HepG2 (cell line): ENCODE data around the gene PGC. TPM values are rescaled to one million over a fixed set of nuclear protein-coding genes. Genes with fewer than 3 reads are reported as not detected.

Experiments used
- BCL6 ChIP-seq: IDR thresholded peaks from 2 replicates; pipeline ENCODE4 v1.6.1; 2016; ENCODE audit warnings: missing genetic modification reagents, missing compliant biosample characterization
- CHD2 ChIP-seq: IDR thresholded peaks from 2 replicates; pipeline ENCODE4 v1.6.1; 2011; ENCODE audit warnings: low read depth, low read length, improper control_type of control experiment
- DPF2 ChIP-seq: sonication (generic); formaldehyde crosslinking; IDR thresholded peaks from 2 replicates; pipeline ENCODE4 v1.4.0; 2020; ENCODE audit warnings: mild to moderate bottlenecking, low read depth, missing genetic modification reagents, borderline replicate concordance
- FOXK1 ChIP-seq: sonication (generic); formaldehyde crosslinking; IDR thresholded peaks from 2 replicates; pipeline ENCODE4 v1.4.0; 2020; ENCODE audit warnings: low read depth, missing genetic modification reagents, borderline replicate concordance
- KLF9 ChIP-seq: IDR thresholded peaks from 2 replicates; pipeline ENCODE4 v1.6.1; 2016; ENCODE audit warnings: low read depth
- NCOA5 ChIP-seq: sonication (generic); formaldehyde crosslinking; IDR thresholded peaks from 2 replicates; pipeline ENCODE4 v1.4.0; 2020; ENCODE audit warnings: missing genetic modification reagents
- POLR2A ChIP-seq, 2 experiments: IDR thresholded peaks; 2 replicates each; pipeline ENCODE4 v1.6.1; 2011; ENCODE audit warnings: low read depth in 2 of 2, low read length in 2 of 2, mild to moderate bottlenecking in 1 of 2, moderate library complexity in 1 of 2; ENCODE audit not compliant: insufficient read depth in 1 of 2
- POLR2AphosphoS5 ChIP-seq: IDR thresholded peaks from 2 replicates; pipeline ENCODE4 v1.6.1; 2012; ENCODE audit warnings: low read depth, low read length
- PTBP1 ChIP-seq: fragments of 200-400 bp; formaldehyde crosslinking; IDR thresholded peaks from 2 replicates; pipeline ENCODE4 v1.6.1; 2018; ENCODE audit warnings: low read length, low read depth; ENCODE audit not compliant: poor library complexity, severe bottlenecking
- SP4 ChIP-seq: sonication (generic); formaldehyde crosslinking; IDR thresholded peaks from 2 replicates; pipeline ENCODE4 v1.8.1; 2023; ENCODE audit warnings: mild to moderate bottlenecking, missing genetic modification reagents
- SPEN ChIP-seq: sonication (generic); formaldehyde crosslinking; IDR thresholded peaks from 2 replicates; pipeline ENCODE4 v1.5.1; 2020; ENCODE audit warnings: low read depth, mild to moderate bottlenecking, missing genetic modification reagents
- TEAD2 ChIP-seq: sonication (generic); formaldehyde crosslinking; IDR thresholded peaks from 2 replicates; pipeline ENCODE4 v1.9.0; 2021; ENCODE audit warnings: missing genetic modification reagents
- TGIF2 ChIP-seq: IDR thresholded peaks from 2 replicates; pipeline ENCODE4 v1.6.1; 2016; ENCODE audit warnings: control low read depth, missing compliant biosample characterization
- ZNF225 ChIP-seq: sonication (generic); formaldehyde crosslinking; IDR thresholded peaks from 2 replicates; pipeline ENCODE4 v1.4.0; 2020; ENCODE audit warnings: mild to moderate bottlenecking, missing genetic modification reagents
- ZNF451 ChIP-seq: sonication (generic); formaldehyde crosslinking; IDR thresholded peaks from 2 replicates; pipeline ENCODE4 v1.5.0; 2020; ENCODE audit warnings: mild to moderate bottlenecking, missing genetic modification reagents
- ZNF747 ChIP-seq: sonication (generic); formaldehyde crosslinking; IDR thresholded peaks from 2 replicates; pipeline ENCODE4 v1.8.1; 2023; ENCODE audit warnings: missing genetic modification reagents, mild to moderate bottlenecking, borderline replicate concordance
- ZSCAN21 ChIP-seq: sonication (generic); formaldehyde crosslinking; IDR thresholded peaks from 2 replicates; pipeline ENCODE4 v1.8.0; 2022; ENCODE audit warnings: mild to moderate bottlenecking, missing genetic modification reagents, moderate library complexity, borderline replicate concordance
- polyA plus RNA-seq, 8 experiments: library from polyadenylated mRNA; depleted of rRNA in 3 of 8; stranded (reverse) in 7 of 8; unstranded in 1 of 8; fragments of >200 nt; fragmentation: Illumina TruSeq in 4 of 8; extraction: Trizol in 4 of 8; gene quantifications; 2 replicates each; pipeline versions ENCODE4 v1.2.1 to v1.2.3, GENCODE V29; 2011 to 2016; ENCODE audit warnings: low read depth in 4 of 8, missing spikeins in 1 of 8, mixed read lengths in 1 of 8; ENCODE audit not compliant: insufficient read depth in 1 of 8
- total RNA-seq, 5 experiments: library from RNA; depleted of rRNA; stranded (reverse); fragments of >200 nt; fragmentation: Illumina TruSeq; extraction: Trizol; gene quantifications; 2 replicates each; pipeline ENCODE4 v1.2.3, GENCODE V29; 2016; ENCODE audit warnings: low read depth in 1 of 5
- TF ChIP-seq, protein P1 (sequence below): sonication (generic); formaldehyde crosslinking; IDR thresholded peaks from 2 replicates; pipeline ENCODE4 v1.8.0; 2022; ENCODE audit warnings: missing genetic modification reagents, low read depth, mild to moderate bottlenecking, borderline replicate concordance
- TF ChIP-seq, protein P2 (sequence below): sonication (generic); formaldehyde crosslinking; IDR thresholded peaks from 2 replicates; pipeline ENCODE4 v1.8.0; 2022; ENCODE audit warnings: mild to moderate bottlenecking, missing genetic modification reagents, borderline replicate concordance
- TF ChIP-seq, protein P3 (sequence below): sonication (generic); formaldehyde crosslinking; IDR thresholded peaks from one replicate; pipeline ENCODE4 v1.5.1; 2020; ENCODE audit warnings: mild to moderate bottlenecking, missing genetic modification reagents; ENCODE audit errors: not compliant biosample characterization

PGC gene
- total and polyA plus RNA-seq, 2 of the 13 experiments (the other 11 are each of a cell fraction or from before 2014, with no cell fraction given): 426 to 502 TPM

DNA sequence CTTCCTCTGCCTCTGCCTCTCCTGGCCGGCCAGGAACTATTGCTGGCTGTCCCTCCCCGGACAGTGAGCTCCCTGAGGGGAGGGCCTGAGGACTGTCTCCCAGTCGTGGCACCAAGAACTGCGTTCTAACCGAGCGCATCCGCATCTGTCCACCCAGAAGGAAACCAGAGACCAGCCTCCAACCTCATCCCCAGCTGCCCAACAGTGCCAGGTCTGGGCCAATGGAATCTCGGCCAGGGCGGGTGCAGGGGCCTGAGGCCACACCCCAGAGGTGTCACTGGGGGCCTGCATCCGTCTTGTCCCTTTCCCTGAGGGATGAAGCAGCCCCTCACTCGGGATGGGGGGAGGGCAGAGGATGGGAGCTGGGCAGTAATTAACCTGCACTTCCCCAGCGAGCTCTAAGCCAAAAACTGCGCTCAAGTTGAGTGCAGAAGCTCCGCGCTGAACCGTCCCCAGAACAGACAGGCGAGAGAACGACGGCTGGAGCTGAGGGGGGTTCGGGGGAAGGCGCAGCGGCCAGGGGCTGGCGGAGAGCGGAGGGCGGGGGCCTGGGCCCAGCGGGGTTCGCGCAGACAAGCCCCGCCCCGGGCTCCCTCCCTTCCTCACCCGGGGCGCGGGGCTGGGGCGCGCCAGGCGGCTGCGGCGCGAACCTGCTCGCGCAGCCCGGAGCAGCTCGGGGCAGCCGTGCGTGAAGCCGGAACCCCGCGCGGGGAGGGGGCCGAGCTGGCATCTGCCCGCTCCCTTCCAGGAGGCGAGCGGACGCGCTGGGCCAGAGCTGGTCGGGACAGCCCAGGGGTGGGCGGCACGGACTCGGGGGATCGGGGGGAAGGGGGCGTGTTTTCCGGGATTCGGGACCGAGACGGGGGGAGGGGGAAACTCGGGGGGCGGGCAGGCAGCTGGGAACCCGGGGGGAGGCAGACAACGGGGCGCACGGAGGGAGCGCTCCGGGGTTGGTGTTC lies 13.2 kb downstream of the PGC start (continued):
- TF ChIP-seq SP4 (CRISPR knock-in tag) (peak; percentile 73; the same call in 1 of the 2 replicates), POLR2A (IDR thresholded peaks at IDR 0.05; ENCODE audit: insufficient read depth in 1 of 2, low read depth in 2 of 2, low read length in 2 of 2) (no peak), KLF9 (no peak), ZNF747 (CRISPR knock-in tag) (no peak), PTBP1 (peak; percentile 33), BCL6 (CRISPR knock-in tag) (no peak; the same call in 1 of the 2 replicates), CHD2 (no peak), ZNF225 (CRISPR knock-in tag) (no peak; the same call in 1 of the 2 replicates), ZSCAN21 (peak; percentile 41; the same call in 1 of the 2 replicates), SPEN (peak; percentile 68), TEAD2 (no peak), NCOA5 (CRISPR knock-in tag) (no peak), TGIF2 (CRISPR knock-in tag) (0 out of 2 replicates have a peak, but pooled peaks have one; percentile 20), ZNF451 (CRISPR knock-in tag) (peak; percentile 1; the same call in 1 of the 2 replicates), FOXK1 (no peak), POLR2AphosphoS5 (no peak), DPF2 (CRISPR knock-in tag) (no peak)
- TF ChIP-seq, protein P1, sequence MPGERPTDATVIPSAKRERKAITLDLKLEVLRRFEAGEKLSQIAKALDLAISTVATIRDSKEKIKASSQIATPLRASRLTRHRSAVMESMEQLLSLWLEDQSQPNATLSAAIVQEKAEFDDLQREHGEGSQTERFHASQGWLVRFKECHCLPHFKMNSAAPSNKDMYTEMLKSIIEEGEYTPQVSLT (CRISPR knock-in tag): no peak
- TF ChIP-seq, protein P2, sequence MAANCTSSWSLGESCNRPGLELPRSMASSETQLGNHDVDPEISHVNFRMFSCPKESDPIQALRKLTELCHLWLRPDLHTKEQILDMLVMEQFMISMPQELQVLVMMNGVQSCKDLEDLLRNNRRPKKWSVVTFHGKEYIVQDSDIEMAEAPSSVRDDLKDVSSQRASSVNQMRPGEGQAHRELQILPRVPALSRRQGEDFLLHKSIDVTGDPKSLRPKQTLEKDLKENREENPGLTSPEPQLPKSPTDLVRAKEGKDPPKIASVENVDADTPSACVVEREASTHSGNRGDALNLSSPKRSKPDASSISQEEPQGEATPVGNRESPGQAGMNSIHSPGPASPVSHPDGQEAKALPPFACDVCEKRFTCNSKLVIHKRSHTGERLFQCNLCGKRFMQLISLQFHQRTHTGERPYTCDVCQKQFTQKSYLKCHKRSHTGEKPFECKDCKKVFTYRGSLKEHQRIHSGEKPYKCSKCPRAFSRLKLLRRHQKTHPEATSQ (CRISPR knock-in tag): no peak
- TF ChIP-seq, protein P3, sequence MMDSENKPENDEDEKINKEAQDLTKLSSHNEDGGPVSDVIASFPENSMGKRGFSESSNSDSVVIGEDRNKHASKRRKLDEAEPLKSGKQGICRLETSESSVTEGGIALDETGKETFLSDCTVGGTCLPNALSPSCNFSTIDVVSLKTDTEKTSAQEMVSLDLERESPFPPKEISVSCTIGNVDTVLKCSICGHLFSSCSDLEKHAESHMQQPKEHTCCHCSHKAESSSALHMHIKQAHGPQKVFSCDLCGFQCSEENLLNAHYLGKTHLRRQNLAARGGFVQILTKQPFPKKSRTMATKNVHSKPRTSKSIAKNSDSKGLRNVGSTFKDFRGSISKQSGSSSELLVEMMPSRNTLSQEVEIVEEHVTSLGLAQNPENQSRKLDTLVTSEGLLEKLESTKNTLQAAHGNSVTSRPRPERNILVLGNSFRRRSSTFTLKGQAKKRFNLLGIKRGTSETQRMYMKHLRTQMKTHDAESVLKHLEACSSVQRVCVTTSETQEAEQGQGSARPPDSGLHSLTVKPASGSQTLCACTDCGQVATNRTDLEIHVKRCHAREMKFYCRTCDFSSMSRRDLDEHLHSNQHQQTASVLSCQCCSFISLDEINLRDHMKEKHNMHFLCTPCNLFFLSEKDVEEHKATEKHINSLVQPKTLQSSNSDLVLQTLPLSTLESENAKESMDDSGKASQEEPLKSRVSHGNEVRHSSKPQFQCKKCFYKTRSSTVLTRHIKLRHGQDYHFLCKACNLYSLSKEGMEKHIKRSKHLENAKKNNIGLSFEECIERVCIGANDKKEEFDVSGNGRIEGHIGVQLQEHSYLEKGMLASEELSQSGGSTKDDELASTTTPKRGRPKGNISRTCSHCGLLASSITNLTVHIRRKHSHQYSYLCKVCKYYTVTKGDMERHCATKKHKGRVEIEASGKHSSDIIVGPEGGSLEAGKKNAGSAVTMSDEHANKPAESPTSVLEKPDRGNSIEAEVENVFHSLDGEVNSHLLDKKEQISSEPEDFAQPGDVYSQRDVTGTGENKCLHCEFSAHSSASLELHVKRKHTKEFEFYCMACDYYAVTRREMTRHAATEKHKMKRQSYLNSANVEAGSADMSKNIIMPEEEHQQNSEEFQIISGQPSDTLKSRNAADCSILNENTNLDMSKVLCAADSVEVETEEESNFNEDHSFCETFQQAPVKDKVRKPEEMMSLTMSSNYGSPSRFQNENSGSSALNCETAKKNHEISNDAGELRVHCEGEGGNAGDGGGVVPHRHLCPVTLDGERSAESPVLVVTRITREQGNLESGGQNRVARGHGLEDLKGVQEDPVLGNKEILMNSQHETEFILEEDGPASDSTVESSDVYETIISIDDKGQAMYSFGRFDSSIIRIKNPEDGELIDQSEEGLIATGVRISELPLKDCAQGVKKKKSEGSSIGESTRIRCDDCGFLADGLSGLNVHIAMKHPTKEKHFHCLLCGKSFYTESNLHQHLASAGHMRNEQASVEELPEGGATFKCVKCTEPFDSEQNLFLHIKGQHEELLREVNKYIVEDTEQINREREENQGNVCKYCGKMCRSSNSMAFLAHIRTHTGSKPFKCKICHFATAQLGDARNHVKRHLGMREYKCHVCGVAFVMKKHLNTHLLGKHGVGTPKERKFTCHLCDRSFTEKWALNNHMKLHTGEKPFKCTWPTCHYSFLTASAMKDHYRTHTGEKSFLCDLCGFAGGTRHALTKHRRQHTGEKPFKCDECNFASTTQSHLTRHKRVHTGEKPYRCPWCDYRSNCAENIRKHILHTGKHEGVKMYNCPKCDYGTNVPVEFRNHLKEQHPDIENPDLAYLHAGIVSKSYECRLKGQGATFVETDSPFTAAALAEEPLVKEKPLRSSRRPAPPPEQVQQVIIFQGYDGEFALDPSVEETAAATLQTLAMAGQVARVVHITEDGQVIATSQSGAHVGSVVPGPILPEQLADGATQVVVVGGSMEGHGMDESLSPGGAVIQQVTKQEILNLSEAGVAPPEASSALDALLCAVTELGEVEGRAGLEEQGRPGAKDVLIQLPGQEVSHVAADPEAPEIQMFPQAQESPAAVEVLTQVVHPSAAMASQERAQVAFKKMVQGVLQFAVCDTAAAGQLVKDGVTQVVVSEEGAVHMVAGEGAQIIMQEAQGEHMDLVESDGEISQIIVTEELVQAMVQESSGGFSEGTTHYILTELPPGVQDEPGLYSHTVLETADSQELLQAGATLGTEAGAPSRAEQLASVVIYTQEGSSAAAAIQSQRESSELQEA: peak; percentile 70
